H1 (cell line): Measurements from ENCODE around the gene RNF114. TPM values are rescaled to one million over a fixed set of nuclear protein-coding genes. Genes with fewer than 3 reads are reported as not detected.

Experiments
- CTCF ChIA-PET: fragments of 300-600 bp; sonication (Branson Sonifier 250); formaldehyde crosslinking; loops from one replicate; lab custom pipeline; 2021; ENCODE audit not compliant: partially characterized antibody; lab: Charles Lee
- POLR2A ChIA-PET: fragments of 300-600 bp; sonication (Branson Sonifier 250); formaldehyde crosslinking; loops from one replicate; lab custom pipeline; 2021; ENCODE audit warnings: inconsistent platforms; ENCODE audit not compliant: partially characterized antibody; lab: Charles Lee
- DNase-seq, 2 experiments: peaks; one replicate each; pipeline versions ENCODE4 v3.0.0 to v3.0.0-alpha.2; 2010 to 2022; ENCODE audit warnings: low spot score in 2 of 2, low read depth in 1 of 2, mixed read lengths in 1 of 2
- FAIRE-seq: peaks from 2 replicates; lab custom pipeline; 2011; peaks lifted over from hg19 to GRCh38; lab: Jason Lieb, UNC
- H2AFZ ChIP-seq: 2 replicates; pipeline ENCODE4 v1.8.1; 2012; ENCODE audit warnings: low read length, inconsistent platforms
- H2AK5ac ChIP-seq: 2 replicates; pipeline ENCODE4 v1.6.1; 2013; ENCODE audit warnings: low read depth, low read length
- H2BK120ac ChIP-seq: replicated peaks from 2 replicates; pipeline ENCODE3; 2013; ENCODE audit warnings: low read depth, low read length, inconsistent platforms
- H2BK12ac ChIP-seq: 2 replicates; pipeline ENCODE4 v1.6.1; 2013; ENCODE audit warnings: low read depth, low read length
- H2BK15ac ChIP-seq: 2 replicates; pipeline ENCODE4 v1.6.1; 2013; ENCODE audit warnings: low read length
- H2BK20ac ChIP-seq: 2 replicates; pipeline ENCODE4 v1.6.1; 2013; ENCODE audit warnings: low read length
- H2BK5ac ChIP-seq: 2 replicates; pipeline ENCODE4 v1.6.1; 2013; ENCODE audit warnings: low read depth, low read length
- H3K14ac ChIP-seq: 2 replicates; pipeline ENCODE4 v1.6.1; 2013; ENCODE audit warnings: inconsistent platforms; ENCODE audit not compliant: insufficient read length
- H3K18ac ChIP-seq: 2 replicates; pipeline ENCODE4 v1.6.1; 2013; ENCODE audit warnings: low read length; ENCODE audit errors: extremely low read depth
- H3K23ac ChIP-seq: 2 replicates; pipeline ENCODE4 v1.6.1; 2013; ENCODE audit warnings: inconsistent platforms; ENCODE audit not compliant: insufficient read length
- H3K23me2 ChIP-seq: 2 replicates; pipeline ENCODE4 v1.6.1; 2013; ENCODE audit warnings: low read depth, low read length
- H3K27ac ChIP-seq: 2 replicates; pipeline ENCODE4 v1.6.1; 2011; ENCODE audit warnings: low read depth, low read length, inconsistent platforms
- H3K27me3 ChIP-seq, 4 experiments: replicated peaks in 1 of 4; 1 replicate in 1 of 4; 2 replicates in 3 of 4; pipeline versions ENCODE4 v1.6.1 to v1.8.1; 2011 to 2013; ENCODE audit warnings: low read length in 3 of 4, mild to moderate bottlenecking in 3 of 4, inconsistent platforms in 2 of 4, mixed read lengths in 2 of 4, moderate library complexity in 1 of 4; ENCODE audit not compliant: control insufficient read depth in 3 of 4, insufficient read depth in 3 of 4; ENCODE audit errors: extremely low read depth in 1 of 4
- H3K36me3 ChIP-seq, 4 experiments: 2 replicates each; pipeline versions ENCODE4 v1.6.1 to v1.8.1; 2011 to 2013; ENCODE audit warnings: mild to moderate bottlenecking in 4 of 4, low read length in 3 of 4, moderate library complexity in 2 of 4, control low read depth in 1 of 4, inconsistent platforms in 1 of 4; ENCODE audit not compliant: insufficient read depth in 4 of 4, control insufficient read depth in 2 of 4
- H3K4ac ChIP-seq: replicated peaks from 2 replicates; pipeline ENCODE3; 2013; ENCODE audit warnings: low read length, low read depth, mixed read lengths, inconsistent platforms; ENCODE audit not compliant: insufficient read length
- H3K4me1 ChIP-seq, 4 experiments: replicated peaks in 1 of 4; 1 replicate in 1 of 4; 2 replicates in 3 of 4; pipeline versions ENCODE4 v1.6.1 to v1.8.1; 2011 to 2013; ENCODE audit warnings: low read length in 3 of 4, inconsistent platforms in 2 of 4, mixed read lengths in 1 of 4; ENCODE audit not compliant: insufficient read depth in 4 of 4, control insufficient read depth in 3 of 4
- H3K4me2 ChIP-seq, 2 experiments: 2 replicates each; pipeline versions ENCODE4 v1.6.1 to v1.8.1; 2011 to 2013; ENCODE audit warnings: low read depth in 2 of 2, low read length in 2 of 2, control low read depth in 1 of 2, inconsistent platforms in 1 of 2, mild to moderate bottlenecking in 1 of 2; ENCODE audit not compliant: insufficient read depth in 1 of 2
- H3K4me3 ChIP-seq, 4 experiments: fragments of 200-600, 300-600 bp in 1 of 4; sonication (generic), shearing (Covaris generic), sonication (Bioruptor Twin) in 1 of 4; 2 replicates each; pipeline versions ENCODE4 v1.5.1 to v1.8.1; 2011 to 2016; ENCODE audit warnings: low read length in 4 of 4, low read depth in 3 of 4, control low read depth in 2 of 4, inconsistent platforms in 2 of 4, mild to moderate bottlenecking in 2 of 4, mixed read lengths in 1 of 4, moderate library complexity in 1 of 4; ENCODE audit not compliant: insufficient read depth in 2 of 4; ENCODE audit errors: extremely low read depth in 1 of 4
- H3K56ac ChIP-seq: replicated peaks from 2 replicates; pipeline ENCODE3; 2013; ENCODE audit warnings: low read depth, mild to moderate bottlenecking, mixed read lengths, low read length, inconsistent platforms; ENCODE audit not compliant: insufficient read length
- H3K79me1 ChIP-seq: 2 replicates; pipeline ENCODE4 v1.6.1; 2013; ENCODE audit warnings: low read depth, low read length, control low read depth
- H3K79me2 ChIP-seq, 2 experiments: 2 replicates each; pipeline versions ENCODE4 v1.6.1 to v1.8.1; 2012 to 2013; ENCODE audit warnings: low read length in 2 of 2, mild to moderate bottlenecking in 2 of 2, inconsistent platforms in 1 of 2; ENCODE audit not compliant: insufficient read depth in 2 of 2, control insufficient read depth in 1 of 2
- H3K9ac ChIP-seq, 4 experiments: replicated peaks in 1 of 4; 1 replicate in 1 of 4; 2 replicates in 3 of 4; pipeline versions ENCODE4 v1.6.1 to v1.8.1; 2011 to 2013; ENCODE audit warnings: low read depth in 3 of 4, low read length in 3 of 4, control low read depth in 2 of 4, mild to moderate bottlenecking in 2 of 4, moderate library complexity in 2 of 4, inconsistent platforms in 1 of 4; ENCODE audit errors: extremely low read depth in 1 of 4
- H3K9me3 ChIP-seq, 2 experiments: 2 replicates each; pipeline versions ENCODE4 v1.6.1 to v1.8.1; 2012 to 2013; ENCODE audit warnings: mild to moderate bottlenecking in 2 of 2, moderate library complexity in 2 of 2, control low read depth in 1 of 2, inconsistent platforms in 1 of 2, low read depth in 1 of 2, low read length in 1 of 2, mixed read lengths in 1 of 2; ENCODE audit not compliant: insufficient read depth in 2 of 2
- H4K20me1 ChIP-seq, 2 experiments: replicated peaks in 1 of 2; 2 replicates each; pipeline versions ENCODE3 to v1.8.1; 2011 to 2013; ENCODE audit warnings: inconsistent platforms in 2 of 2, low read length in 2 of 2, mild to moderate bottlenecking in 1 of 2; ENCODE audit not compliant: insufficient read depth in 2 of 2, control insufficient read depth in 1 of 2
- H4K5ac ChIP-seq: 2 replicates; pipeline ENCODE4 v1.6.1; 2013; ENCODE audit warnings: low read length, low read depth, mixed read lengths, inconsistent platforms; ENCODE audit not compliant: insufficient read length
- H4K8ac ChIP-seq: 2 replicates; pipeline ENCODE4 v1.8.0; 2013; ENCODE audit warnings: mild to moderate bottlenecking, moderate library complexity, low read length, inconsistent platforms; ENCODE audit not compliant: insufficient read depth; ENCODE audit errors: extremely low read depth
- H4K91ac ChIP-seq: replicated peaks from 2 replicates; pipeline ENCODE3; 2013; ENCODE audit warnings: low read length, mixed read lengths, inconsistent platforms; ENCODE audit not compliant: insufficient read length
- GABPA ChIP-seq: IDR thresholded peaks from 2 replicates; pipeline ENCODE4 v1.6.1; 2011; ENCODE audit warnings: mild to moderate bottlenecking, low read length, moderate library complexity, borderline replicate concordance; ENCODE audit not compliant: insufficient read depth
- SAP30 ChIP-seq: fragments of 300-600 bp; sonication (generic); IDR thresholded peaks from 2 replicates; pipeline ENCODE4 v1.7.1; 2012; ENCODE audit warnings: low read length, moderate library complexity, mild to moderate bottlenecking, inconsistent platforms; ENCODE audit not compliant: insufficient read depth, insufficient replicate concordance
- TBP ChIP-seq: IDR thresholded peaks from 2 replicates; pipeline ENCODE4 v1.6.1; 2011; ENCODE audit warnings: low read depth, low read length, improper control_type of control experiment
- WGBS, 2 experiments: shearing (Covaris generic) in 1 of 2; methylation state at CpG; one replicate each; pipeline versions ENCODE4 v1.1.6 to v1.1.7; 2013 to 2015; ENCODE audit warnings: low lambda C conversion rate in 2 of 2, mixed read lengths in 2 of 2, inconsistent platforms in 1 of 2, low coverage in 1 of 2, missing lambda C conversion rate in 1 of 2; ENCODE audit not compliant: insufficient replicate concordance in 2 of 2, insufficient coverage in 1 of 2, insufficient read length in 1 of 2; ENCODE audit errors: extremely low coverage in 1 of 2, missing lambda C conversion rate in 1 of 2; 5-methylcytosine and 5-hydroxymethylcytosine counted together
- polyA plus RNA-seq, 7 experiments: library from polyadenylated mRNA; depleted of rRNA in 3 of 7; stranded (reverse) in 5 of 7; unstranded in 2 of 7; fragments of >200 nt in 5 of 7; fragments of 200-250 nt in 2 of 7; gene quantifications; 1 replicate in 5 of 7; 2 replicates in 1 of 7; 4 replicates in 1 of 7; pipeline versions ENCODE4 v1.2.1 to v1.2.3, GENCODE V29; 2011 to 2013; ENCODE audit warnings: missing spikeins in 2 of 7, mixed read lengths in 2 of 7
- total RNA-seq: library from RNA; stranded (reverse); fragmentation: NEBNext Ultra II Directional; extraction: Animal tissue kit (Norgen Biotek cat#: 25700); gene quantifications from 2 replicates; pipeline ENCODE4 v1.2.1, GENCODE V29; 2021

Gene RNF114
- total and polyA plus RNA-seq, 2 of the 8 experiments (the other 6 are each of a cell fraction or from before 2014, with no cell fraction given), result 81.7 to 89.9 TPM

- peaks cover 2% of the 10 kb centered on the region in 2 experiments for H4K20me1 ChIP-seq
- H2BK20ac ChIP-seq, result no peak overlapping the region
- H2AFZ ChIP-seq, result peak overlapping the region; percentile 3; the same call in 1 of the 2 replicates
- H3K23ac ChIP-seq, result no peak overlapping the region
- H4K5ac ChIP-seq, result peak overlapping the region; percentile 54
- H3K4me3 ChIP-seq, result peak overlapping the region; percentile 23 to 61 (median 30); a peak in 7 of 8 replicates
- peak overlapping the region; percentile 60 for H4K8ac ChIP-seq
- no peak overlapping the region for H3K9ac ChIP-seq
- H3K18ac ChIP-seq, result no peak overlapping the region; the same call in 1 of the 2 replicates
- H3K27me3 ChIP-seq, result peaks cover 0 to 17% (median 15%) of the 10 kb centered on the region in 4 experiments; a peak in 6 of 7 replicates
- 0 out of 2 replicates have a peak overlapping the region, but pooled peaks have one; percentile 20 for H2BK5ac ChIP-seq
- H4K91ac ChIP-seq, result peak overlapping the region; percentile 61
- peaks cover 2% of the 10 kb centered on the region; the same call in 1 of the 2 replicates for H3K79me1 ChIP-seq
- no peak overlapping the region for H3K27ac ChIP-seq
- peak overlapping the region; percentile 18; the same call in 1 of the 2 replicates for H2BK12ac ChIP-seq
- H3K56ac ChIP-seq, result no peak overlapping the region
- H3K36me3 ChIP-seq, result peaks cover 0 to 12% (median 0%) of the 10 kb centered on the region in 4 experiments; a peak in 1 of 8 replicates
- H2BK120ac ChIP-seq, result no peak overlapping the region
- H3K79me2 ChIP-seq, result peaks cover 0 to 8% of the 10 kb centered on the region in 2 experiments; a peak in 2 of 4 replicates
- H3K23me2 ChIP-seq, result peaks cover 12% of the 10 kb centered on the region
- H3K4me1 ChIP-seq, result peaks cover 7 to 43% (median 31%) of the 10 kb centered on the region in 4 experiments
- H3K4ac ChIP-seq, result no peak overlapping the region
- no peak for FAIRE-seq
- H3K4me2 ChIP-seq, result peak overlapping the region; percentile 78 to 89
- H2BK15ac ChIP-seq, result no peak overlapping the region
- ChIA-PET POLR2A (interaction anchor here (0.7 to 15.6 kb wide), 15 partner anchors 8 to 102 kb away, joined by 3 to 287 read pairs (median 5); partner anchors contain the start of gene RNF114), CTCF (interaction anchor here (0.7 to 21.7 kb wide), 9 partner anchors 17 to 197 kb away, joined by 3 to 514 read pairs (median 4); no protein-coding TSS in a partner anchor)
- WGBS, 2 experiments, result 34% methylated on average over 12 of the region's 12 CpGs; no CpG with 5 or more reads in 1 of the 2 experiments
- DNase-seq, result no peak
- TF ChIP-seq SAP30 (peak; percentile 50), GABPA (no peak), TBP (0 out of 2 replicates have a peak, but pooled peaks have one; percentile 4)
- no peak overlapping the region for H3K14ac ChIP-seq
- no peaks in the 10 kb centered on the region for H3K9me3 ChIP-seq
- no peak overlapping the region for H2AK5ac ChIP-seq
Measured at GRCh38 chr20:49982072-49982345, 45.8 kb downstream of the RNF114 start.
